HG02642 (cell line): ENCODE data around the gene EMC10.

ENCODE experiments used
- ATAC-seq: cut with Tn5 transposase; IDR thresholded peaks from one replicate; pipeline ENCODE4 v1.9.1; 2021; ENCODE audit warnings: mild to moderate bottlenecking; ENCODE audit not compliant: unreplicated experiment, poor library complexity

EMC10 gene

DNA sequence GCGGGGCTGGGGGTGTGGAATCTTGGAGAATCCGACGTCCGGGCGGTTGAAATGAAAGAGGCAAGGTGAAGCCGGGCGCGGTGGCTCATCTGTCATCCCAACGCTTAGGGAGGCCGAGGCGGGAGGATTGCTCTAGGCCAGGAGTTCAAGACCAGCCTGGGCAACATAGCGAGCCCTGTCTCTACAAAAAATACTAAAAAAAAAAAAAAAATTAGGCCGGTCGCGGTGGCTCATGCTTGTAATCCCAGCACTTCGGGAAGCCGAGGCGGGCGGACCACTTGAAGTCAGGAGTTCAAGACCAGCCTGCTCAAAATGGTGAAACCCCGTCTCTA, 566 bp downstream of the EMC10 start:
- no peak for ATAC-seq

DNA sequence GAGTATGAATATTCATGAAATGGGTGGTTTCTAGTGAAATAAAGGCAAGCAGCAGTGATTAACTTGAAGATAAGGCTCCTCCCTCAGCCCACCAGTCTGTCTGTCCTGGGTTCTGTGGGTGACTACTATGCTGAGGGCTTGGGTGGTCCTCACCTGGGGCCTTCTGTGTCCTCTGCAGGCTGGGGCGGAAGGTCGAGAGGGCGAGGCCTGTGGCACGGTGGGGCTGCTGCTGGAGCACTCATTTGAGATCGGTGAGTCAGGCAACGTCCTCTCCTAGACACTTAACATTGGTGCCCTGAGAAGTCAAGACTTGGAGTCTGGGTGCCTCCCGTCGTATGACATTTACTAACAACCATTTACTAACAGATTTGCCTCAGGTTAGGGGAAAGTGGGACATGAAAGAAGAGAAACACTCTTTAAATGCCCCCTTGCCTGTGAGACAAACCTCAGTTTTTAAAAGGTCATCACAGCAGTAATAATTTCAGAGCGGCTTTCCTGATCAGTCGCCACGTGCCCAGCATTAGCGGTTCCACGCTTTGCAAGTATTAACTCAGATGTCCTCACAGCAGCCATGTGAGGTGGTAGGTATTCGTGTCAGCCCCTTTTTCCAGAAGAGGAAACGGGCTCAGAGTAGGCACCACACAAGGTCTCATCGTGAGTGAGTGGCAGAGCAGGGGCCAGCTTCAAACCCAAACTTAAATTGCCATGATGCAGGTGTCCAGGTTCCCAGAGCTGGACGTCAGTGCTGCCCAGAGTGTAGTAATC, 1.6 kb downstream of the EMC10 start:
- no peak for ATAC-seq

DNA sequence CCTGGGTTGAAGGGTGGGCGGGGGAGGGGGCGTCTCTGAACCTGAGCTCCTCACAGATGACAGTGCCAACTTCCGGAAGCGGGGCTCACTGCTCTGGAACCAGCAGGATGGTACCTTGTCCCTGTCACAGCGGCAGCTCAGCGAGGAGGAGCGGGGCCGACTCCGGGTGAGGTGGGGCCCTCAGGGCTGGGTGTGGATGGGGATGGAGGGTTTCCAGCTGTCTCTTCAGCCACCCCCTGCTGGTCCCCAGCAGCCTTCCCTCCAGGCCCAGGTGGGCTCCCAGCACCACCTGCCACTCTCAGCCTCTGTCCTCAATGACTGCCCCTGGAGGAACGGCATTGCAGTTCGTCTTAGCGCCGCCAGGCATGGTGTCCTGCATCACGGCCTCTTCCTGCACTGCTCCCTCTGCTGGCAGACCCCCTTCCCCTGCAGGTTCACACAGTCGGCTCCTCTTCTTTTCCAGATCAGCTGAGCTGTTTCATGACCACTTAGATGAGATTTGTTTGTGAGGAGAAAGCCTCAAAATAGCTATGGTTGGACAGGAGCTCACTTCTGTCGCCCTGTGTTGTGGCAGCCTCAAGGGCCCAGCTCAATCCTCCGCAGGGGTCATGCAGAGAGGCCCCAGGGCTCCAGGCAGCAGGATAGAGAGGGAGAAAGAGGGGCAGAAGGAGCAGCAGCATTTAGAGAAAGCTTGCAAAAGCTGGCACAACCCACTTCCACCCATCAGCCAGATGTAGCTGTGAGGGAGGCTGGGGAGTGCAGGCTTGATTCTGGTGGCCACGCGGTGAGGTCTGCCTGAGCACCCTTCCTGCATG, 2.8 kb downstream of the EMC10 start:
- no peak for ATAC-seq

DNA sequence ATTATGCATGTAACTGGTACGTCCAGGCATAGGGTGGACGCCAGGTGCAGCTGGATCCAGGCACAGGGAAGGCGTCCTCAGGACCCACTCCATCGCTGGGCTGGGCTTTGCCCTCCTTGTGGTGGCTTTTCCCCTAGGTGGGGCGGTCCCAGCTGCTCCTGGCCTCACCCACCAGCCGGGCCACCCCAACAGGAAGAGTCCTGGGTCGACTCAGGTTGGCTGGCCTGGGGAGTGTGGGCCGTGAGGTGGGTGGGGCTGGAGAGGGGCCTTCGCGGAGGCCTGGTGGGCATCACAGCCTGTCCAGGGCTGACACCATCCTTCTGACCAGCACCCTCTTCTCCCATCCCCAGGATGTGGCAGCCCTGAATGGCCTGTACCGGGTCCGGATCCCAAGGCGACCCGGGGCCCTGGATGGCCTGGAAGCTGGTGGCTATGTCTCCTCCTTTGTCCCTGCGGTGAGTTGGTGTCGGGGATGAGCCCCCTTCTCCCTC, 3.5 kb downstream of the EMC10 start:
- ATAC-seq, result no peak

DNA sequence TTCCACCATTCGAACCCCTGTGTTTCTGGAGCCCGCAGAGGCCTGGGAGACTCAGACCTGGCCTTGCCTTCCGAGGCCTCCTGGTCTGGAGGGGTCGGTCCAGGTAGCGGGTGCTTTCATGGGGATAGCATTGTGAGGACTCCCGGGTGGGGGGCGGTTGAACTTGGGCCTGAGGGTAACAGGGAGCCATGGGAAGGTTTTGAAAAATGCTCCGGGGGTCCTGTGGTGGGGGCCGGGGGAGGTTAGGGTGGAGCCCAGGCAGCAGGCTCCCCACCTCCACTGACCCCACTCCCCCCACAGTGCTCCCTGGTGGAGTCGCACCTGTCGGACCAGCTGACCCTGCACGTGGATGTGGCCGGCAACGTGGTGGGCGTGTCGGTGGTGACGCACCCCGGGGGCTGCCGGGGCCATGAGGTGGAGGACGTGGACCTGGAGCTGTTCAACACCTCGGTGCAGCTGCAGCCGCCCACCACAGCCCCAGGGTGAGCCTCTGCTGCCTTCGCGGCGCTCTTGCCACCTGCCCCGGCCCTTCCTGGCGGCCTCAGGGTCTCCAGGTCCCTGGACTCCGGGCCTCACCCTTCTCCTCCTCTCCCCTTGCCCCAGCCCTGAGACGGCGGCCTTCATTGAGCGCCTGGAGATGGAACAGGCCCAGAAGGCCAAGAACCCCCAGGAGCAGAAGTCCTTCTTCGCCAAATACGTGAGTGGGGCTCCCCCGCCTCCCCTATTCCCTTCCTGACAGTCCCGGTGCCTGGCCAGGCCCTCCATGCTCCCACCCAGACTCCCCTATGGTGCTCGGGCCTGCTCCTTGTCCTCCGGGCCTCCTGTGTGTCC, 4.2 kb downstream of the EMC10 start:
- no peak for ATAC-seq

DNA sequence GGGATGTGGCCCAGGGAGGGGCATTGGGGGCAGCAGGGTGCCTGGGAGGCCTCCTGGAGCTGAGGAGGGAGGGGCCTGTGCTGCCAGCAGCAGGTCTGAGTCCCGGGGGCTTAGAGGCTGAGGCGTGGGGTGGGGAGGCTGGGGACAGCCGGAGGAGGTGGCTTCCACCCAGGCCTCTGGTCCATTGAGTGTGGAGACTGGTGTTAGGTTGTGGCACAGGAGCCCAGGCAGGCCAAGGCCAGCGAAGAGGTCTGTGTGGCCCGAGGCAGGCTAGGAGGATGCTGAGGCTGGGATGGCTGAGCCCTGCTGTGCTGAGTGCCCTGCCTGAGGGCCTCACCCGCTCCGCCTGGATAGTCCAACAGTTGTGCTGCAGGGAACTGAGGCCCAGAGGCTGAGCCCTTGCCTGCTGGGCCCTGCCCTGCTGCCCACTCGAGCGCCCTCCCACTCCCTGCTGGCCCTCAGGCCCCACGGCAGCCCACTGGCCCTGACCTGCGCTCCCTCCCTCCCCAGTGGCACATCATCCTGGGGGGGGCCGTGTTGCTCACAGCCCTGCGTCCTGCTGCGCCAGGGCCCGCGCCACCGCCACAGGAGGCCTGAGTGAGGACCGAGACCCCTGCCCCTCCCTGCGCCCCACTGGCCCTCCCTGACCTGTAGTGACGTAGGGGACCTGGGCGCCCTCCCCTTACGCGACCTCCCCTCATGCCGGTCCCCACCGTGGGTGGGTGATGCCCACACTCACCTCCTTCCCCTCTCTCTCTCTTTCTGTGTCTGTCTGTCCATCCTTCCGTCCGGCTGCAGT, 5.2 kb downstream of the EMC10 start:
- no peak for ATAC-seq

DNA sequence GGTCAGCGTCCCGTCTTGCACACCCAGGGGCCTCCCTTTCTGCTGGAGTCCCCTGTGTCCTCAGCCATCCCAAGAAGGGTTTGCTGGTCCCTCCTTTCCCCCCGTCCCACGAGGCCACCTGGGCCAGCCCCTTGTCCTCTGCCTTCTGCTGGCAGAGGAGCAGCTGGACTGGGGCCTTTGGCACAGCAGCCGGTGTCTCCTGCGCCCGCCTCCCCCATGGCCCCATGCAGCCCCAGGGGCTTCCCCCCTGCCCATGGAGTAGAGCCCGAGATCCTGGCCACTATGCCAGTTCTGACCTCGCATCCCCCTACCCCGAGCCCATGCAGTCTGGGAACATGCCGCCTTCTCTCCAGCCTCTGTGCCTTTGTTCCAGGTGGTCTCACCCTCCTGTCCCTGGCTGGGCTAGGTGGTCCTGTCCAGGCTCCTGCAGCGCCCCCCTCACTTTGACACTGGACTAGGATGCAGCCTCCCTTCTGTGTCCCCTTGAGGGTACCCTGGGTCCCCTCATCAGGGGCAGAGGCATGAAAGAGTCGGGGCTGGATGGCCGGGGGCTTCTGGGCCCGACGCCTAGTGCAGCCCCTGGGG, 6.1 kb downstream of the EMC10 start:
- no peak for ATAC-seq

DNA sequence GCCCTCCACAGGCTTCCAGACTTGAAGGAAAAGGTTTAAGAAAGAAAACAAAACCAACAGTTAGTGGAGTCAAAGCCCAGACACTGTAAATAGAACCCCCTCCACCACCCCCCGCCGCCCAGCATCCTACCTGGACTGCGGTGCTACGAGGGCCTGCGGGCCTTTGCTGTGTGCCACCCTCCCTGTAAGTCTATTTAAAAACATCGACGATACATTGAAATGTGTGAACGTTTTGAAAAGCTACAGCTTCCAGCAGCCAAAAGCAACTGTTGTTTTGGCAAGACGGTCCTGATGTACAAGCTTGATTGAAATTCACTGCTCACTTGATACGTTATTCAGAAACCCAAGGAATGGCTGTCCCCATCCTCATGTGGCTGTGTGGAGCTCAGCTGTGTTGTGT, 6.6 kb downstream of the EMC10 start:
- ATAC-seq, result no peak

DNA sequence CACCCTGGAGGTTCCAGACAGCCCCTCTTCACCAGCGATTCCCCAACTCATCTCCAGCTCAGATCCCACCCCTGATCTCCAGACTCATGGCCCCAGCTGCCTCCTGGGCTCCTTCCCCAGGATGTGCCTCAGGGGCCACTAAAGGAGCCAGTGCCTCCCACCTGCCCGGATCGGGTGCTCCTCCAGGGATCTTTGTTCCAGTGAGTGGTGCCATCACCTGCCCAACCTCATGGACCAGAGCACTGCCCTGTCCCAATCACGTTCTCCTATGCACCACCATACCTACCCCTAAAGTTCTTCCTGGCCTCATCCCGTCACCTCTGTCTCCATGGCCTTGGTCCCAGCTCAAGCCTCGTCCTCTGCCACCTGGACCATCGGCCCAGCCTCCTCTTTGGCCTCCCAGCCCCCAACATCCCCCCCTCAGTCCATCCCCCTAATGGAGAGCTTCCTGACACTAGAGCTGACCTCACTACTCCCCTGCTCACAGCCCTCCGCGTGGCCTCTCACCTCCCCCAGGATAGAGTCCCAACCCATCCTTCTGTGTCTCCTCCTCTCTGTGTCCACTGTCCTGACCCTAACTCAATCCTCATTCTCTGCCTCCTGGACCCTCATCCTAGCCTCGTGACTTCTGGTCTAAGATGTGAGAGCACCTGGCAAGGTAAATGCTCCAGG, 9.1 kb downstream of the EMC10 start:
- ATAC-seq, result no peak

DNA sequence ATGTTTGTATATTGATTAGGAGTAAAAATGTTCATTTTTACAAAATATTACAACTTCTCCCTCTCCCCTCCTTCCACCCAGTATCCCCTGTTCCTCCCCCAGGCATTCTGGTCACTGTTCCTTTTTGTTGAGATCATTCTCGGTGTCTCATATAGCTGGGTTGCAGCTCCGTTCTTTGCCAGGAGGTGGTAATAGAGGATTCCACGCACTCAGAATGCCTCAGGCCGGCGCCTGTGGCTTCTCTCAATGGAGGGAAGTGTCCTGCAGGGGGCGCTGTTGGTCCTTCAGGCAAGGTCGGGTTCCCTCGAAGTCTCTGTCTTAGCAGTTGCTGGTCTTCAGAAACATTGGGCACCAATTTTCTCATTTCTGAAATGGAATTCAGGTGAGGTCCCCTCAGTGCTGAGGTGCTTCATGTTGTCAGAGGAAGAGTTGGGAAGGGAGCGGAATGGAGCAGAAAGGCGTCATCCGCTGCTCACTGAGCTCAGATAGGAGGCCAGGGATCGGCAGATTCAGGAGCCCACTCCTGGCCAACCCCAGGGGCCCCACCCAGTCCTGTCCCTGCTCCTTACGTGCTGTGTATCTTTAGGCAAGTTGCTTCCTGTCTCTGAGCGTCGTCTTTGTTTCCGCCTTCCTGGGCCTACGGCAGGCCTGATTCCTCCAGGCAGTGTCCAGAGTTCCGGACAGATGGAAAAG, 10.7 kb downstream of the EMC10 start:
- ATAC-seq, result no peak

DNA sequence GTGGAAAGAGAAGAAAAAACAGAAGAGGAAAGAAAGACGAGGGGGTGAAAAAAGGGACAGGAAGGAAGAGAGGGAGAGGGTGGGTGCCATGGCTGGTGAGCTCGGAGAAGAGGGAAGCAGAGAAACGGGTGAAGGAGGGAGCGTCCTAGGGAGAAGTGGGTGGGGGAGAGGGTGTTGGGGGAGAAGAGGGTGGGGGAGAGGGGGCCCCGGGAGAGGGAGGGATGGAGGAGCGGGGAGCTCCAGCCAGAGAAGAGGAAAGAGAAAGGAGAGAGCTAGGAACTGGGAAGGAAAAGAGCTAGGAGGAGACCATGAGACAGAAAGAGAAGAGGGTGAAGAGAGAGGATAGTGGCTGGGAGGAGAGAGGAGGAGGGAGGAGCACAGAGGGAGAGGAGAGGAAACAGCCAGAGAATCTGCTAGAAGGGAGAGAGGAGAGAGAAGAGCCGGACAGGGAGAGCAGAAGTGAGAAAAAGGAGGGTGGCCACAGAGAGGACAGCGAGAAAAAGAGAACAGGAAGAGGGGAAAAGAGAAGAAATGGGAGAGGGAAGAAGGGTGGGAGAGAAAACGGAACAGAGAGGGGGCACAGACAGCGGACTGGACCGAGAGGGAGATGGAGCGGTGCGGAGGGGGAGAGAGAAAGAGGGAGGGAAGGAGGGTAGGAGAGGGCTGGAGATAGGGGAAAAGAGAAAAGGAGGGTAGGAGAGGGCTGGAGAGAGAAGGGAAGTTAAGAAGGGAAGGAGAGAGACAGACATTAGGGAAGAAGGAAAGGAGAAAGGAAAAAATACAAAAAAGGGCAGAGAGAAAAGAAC, 12.3 kb downstream of the EMC10 start:
- no peak for ATAC-seq

DNA sequence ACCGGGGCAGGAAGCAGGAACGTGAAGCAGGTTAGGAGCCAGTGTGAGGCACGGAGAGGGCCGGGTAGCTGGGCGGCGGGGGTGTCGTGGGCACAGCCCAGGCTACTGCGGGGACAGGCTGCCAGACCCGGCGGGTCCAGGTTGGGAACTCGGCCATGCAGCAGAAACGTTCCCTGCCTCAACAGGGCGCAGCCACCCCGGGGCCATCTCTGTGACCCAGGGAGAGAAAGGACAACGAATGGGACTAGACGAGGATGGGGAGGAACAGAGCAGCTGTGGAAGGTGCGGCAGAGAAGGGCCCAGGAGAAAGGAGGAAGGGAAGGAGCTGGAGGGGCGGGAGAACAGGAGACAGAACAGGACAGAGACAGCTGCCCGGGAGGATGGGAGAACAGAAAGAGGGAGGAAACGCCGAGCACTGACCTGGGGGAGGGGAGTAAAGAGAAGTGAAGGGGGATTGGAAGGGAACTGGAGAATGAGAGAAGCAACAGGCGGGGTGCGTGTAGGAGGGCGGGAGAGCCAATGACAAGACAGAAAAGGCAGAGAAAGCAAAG, 13.2 kb downstream of the EMC10 start:
- no peak for ATAC-seq

DNA sequence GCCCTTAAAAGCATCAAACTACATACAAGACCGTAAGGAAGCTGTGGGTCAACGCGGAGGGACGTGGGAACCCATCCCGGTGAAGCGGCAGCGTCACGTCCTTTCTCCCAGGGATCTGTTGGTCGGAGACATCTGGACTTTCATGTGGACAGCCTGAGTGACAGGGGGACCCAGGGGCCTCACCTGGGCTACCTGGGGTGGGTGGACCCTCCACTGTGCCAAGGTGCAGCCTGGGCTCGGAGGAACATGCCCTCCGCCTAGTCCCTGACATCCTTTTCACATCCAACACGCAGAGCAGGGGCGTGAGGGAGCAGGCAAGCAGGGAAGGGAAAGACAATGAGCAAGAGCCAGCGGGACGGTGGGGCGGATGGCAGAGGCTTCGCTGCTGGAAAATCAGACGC, 14.1 kb downstream of the EMC10 start:
- no peak for ATAC-seq

DNA sequence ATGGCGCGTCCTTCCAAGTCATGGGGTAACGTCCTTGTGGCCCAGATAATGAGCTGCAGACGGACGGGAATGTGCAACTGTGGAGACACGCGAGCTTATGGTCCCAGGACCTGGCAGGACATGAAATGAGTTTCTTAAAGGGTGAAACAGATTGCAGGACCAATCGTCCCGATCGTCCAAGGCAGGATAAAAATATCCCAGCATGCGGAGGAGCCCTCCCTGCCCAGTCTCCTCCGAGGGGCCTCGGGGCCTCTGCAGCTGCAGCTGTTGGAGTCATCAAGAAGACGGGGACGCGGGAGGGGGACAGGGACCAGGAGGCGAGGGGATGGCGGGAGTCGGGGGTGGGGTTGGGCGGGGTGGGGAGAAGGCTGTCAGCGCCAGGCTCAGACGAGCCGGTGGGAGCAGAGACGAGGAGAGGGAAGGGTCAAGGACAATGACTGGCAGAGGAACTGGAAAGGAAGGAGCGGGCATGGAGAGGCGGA, 14.7 kb downstream of the EMC10 start:
- ATAC-seq, result no peak

DNA sequence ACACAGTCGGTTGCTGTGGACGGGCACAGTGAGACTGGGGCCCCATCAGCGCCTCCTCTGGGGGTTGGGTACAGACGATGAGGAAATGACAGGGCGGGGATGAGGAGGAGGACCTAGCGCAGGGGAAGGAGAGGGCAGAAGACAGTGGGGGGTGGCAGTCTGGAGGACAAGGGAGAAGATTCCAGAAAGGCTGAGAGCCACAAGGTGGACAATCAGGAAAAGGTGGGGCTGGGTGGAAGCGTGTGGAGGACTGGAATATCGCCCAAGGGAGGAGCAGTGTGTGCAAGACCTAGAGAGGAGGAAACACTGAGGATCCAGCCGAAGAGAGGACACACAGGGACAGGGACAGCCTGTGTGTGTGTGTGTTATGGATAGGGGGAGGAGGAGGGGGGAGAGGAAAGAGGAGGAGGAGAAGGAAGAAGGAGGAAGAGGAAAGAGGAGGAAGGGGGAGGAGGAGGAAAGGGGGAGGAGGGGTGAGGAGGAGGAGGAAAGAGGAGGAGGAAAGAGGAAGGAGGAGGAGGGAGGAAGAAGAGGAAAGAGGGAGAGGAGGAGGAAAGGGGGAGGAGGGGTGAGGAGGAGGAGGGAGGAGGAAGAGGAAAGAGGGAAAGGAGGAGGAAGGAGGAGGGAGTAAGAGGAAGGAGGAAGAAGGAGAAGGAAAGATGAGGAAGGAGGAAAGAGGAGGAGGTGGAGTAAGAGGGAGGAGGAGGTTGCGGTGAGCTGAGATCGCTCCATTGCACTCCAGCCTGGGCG, 16.2 kb downstream of the EMC10 start:
- ATAC-seq, result no peak

DNA sequence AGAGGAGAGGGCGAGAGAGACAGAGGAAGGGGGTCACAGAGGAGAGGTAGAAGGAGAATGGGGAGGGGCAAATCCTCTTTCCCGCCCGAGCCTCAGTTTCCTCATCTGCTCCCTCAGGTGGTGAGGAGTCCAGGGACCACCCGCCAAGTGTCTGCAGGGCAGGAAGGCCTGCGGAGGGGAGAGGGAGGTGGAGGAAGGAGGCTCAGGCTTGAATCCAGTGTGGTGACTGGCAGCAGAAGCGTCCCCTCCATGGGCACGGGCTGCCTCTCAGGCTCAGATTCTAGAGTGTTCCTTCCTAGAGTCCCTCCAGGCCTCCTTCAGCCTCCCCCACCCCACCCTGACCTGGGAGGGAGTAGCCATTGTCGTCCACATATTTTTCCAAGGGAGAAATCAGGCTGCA, 16.9 kb downstream of the EMC10 start:
- no peak for ATAC-seq
